GM12864 (cell line): ENCODE data around the gene FNDC3B.

ENCODE experiments used
- DNase-seq: peaks from one replicate; pipeline ENCODE4 v3.0.0-alpha.2; 2011; ENCODE audit warnings: low read depth
- H3K4me3 ChIP-seq: 2 replicates; pipeline ENCODE4 v1.5.1; 2011; ENCODE audit warnings: mild to moderate bottlenecking, low read depth, low read length, control low read depth
- TF ChIP-seq, protein P1 (sequence below): IDR thresholded peaks from 2 replicates; pipeline ENCODE4 v1.5.1; 2011; ENCODE audit warnings: low read depth, mild to moderate bottlenecking, moderate library complexity, low read length, control low read depth, inconsistent platforms; ENCODE audit errors: missing control alignments

Gene FNDC3B

GRCh38 chr3:172135185-172135584 lies 95.8 kb downstream of the FNDC3B start:
- DNase-seq = no peak

DNA sequence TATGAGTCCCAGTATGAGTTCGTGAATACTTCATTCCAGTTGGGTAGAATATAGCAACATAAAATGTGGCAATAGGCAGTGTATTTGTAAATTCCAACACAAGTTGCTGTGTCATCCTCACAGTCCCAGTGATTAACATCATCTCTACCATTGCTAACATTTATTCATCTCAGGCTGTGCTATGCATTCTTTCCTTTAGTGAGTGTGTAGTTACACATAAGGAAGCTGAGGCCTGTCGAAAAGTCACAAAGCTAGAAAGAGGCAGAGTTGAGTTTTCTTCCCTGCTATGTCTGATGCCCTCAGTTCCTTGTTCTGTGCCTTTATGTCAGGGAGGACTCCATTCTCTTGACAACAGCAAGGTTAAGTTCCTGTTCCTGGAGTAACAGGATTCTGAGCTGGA lies 96.4 kb downstream of the FNDC3B start:
- TF ChIP-seq, protein P1, sequence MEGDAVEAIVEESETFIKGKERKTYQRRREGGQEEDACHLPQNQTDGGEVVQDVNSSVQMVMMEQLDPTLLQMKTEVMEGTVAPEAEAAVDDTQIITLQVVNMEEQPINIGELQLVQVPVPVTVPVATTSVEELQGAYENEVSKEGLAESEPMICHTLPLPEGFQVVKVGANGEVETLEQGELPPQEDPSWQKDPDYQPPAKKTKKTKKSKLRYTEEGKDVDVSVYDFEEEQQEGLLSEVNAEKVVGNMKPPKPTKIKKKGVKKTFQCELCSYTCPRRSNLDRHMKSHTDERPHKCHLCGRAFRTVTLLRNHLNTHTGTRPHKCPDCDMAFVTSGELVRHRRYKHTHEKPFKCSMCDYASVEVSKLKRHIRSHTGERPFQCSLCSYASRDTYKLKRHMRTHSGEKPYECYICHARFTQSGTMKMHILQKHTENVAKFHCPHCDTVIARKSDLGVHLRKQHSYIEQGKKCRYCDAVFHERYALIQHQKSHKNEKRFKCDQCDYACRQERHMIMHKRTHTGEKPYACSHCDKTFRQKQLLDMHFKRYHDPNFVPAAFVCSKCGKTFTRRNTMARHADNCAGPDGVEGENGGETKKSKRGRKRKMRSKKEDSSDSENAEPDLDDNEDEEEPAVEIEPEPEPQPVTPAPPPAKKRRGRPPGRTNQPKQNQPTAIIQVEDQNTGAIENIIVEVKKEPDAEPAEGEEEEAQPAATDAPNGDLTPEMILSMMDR = no peak
- H3K4me3 ChIP-seq = no peak overlapping the region
- DNase-seq = no peak

More at GRCh38 chr3:172135185-172135584, 95.8 kb downstream of the FNDC3B start:
- TF ChIP-seq, protein P1 = no peak
- H3K4me3 ChIP-seq = no peak overlapping the region

GRCh38 chr3:172136330-172136729 lies 97.0 kb downstream of the FNDC3B start:
- TF ChIP-seq, protein P1 = no peak
- no peak for DNase-seq
- no peak overlapping the region for H3K4me3 ChIP-seq

DNA sequence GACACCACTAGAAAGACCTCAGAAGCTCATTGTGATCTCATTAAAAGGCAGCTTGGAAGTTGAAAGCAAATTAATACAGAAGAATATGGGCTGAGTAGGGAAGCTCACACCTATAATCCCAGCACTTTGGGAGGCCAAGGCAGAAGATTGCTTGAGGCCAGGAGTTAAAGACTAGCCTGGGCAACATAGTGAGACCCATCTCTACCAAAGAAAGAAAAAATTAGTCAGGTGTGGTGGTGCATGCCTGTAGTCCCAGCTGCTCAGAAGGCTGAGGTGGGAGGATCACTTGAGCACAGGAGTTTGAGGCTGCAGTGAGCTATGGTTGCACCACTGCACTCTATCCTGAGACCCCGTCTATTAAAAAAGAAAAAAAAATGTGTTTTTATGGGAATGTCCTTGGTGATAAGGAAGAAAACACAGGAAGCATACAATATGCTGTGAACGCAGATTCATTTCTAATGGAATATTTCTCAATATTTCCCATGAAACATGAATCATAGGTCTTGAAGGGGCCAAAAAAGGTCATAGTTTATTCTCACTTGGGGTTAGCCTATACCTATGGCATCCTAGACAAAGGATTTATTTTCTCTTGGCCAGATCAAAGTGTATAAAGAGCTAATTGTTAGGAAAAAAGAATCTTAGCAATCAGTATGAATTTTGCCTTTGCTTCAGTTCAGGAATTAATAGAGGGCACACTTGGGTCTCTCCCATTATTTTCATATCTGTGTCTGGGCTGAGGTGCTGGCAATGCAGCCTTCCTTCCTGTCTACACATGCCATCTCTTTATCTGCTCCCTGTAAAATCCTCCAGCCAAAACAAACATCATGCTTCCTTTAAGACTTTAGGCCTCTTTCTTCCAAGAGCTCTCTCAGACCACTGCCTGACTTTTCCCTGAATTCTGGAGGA lies 98.2 kb downstream of the FNDC3B start:
- DNase-seq = no peak
- TF ChIP-seq, protein P1 = no peak

DNA sequence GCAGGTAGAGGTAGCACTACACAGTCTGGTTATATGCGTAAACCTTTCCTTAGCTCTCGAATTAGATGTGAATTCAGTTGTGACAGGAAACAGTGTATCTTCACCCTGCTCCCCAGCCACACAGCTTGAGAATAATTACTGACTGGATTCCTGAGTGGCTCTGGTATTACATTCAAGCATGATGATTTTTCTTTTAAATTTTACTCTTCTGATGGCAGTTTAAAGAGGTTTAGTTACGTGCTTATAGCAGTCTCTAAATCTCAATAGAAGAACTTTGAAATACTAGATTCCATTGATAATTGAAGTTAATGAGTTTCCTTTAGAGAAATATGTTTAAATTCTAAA lies 98.8 kb downstream of the FNDC3B start:
- TF ChIP-seq, protein P1 = no peak
- H3K4me3 ChIP-seq = no peak overlapping the region

More for the DNA sequence above, 98.2 kb downstream of the FNDC3B start:
- no peak overlapping the region for H3K4me3 ChIP-seq

DNA sequence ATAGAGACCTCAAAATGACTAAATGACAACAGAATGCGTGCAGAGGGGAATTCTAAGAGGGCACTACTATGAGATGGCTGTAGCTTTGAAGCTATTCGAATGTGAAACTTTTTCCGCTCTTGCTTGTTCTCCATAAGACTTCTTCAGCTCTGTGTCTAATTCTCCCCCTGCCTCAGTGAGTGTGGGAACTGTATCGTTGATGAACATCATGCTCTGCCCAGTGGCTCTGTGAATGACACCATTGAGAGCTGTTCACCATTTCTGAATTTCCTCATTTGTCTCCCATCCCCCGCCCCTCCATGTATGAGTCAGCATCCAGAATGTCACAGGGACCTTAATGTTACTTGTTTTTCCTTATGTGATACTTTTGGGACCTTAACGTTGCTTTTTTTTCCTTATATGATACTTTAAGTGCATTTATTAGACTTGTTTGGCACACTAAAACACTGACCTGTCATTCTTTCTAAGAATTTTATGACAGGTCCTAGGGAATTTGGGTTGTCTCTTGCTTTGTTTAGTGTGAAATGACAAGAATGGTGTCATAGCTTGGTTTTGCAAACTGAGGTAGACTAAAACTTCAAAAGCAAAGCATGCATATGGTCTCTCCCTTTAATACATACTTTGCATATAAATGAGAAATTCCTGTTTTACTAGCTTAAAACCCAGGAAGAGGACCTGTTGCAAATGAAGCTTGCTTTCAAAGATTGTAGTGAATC lies 99.6 kb downstream of the FNDC3B start:
- no peak overlapping the region for H3K4me3 ChIP-seq
- no peak for DNase-seq
- TF ChIP-seq, protein P1 = no peak

More for the DNA sequence above, 98.8 kb downstream of the FNDC3B start:
- no peak for DNase-seq
